Activated CD4-positive, alpha-beta T cell treated with anti-CD3 and anti-CD28 coated beads for 36 hours (primary cell): ENCODE data around the gene ERBB2. TPM values are rescaled to one million over a fixed set of nuclear protein-coding genes. Genes with fewer than 3 reads are reported as not detected.
A peak's percentile ranks its signal among the peaks of the same experiment; 100 is the strongest.

ENCODE experiments used
- ATAC-seq: fragments of 200-7000 bp; cut with Tn5 transposase; one replicate; pipeline ENCODE4 v1.10.0; 2021; ENCODE audit warnings: mild to moderate bottlenecking, moderate library complexity
- CTCF ChIA-PET: fragments of 350-600 bp; sonication (Branson Sonifier 250); formaldehyde crosslinking; loops from one replicate; lab custom pipeline; 2021; ENCODE audit warnings: antibody characterized with exemption; lab: Charles Lee
- POLR2A ChIA-PET: fragments of 350-600 bp; sonication (Branson Sonifier 250); formaldehyde crosslinking; loops from one replicate; lab custom pipeline; 2021; ENCODE audit warnings: antibody characterized with exemption, inconsistent platforms; lab: Charles Lee
- DNase-seq: peaks from one replicate; pipeline ENCODE4 v3.0.0-alpha.2; 2020
- H3K27ac Mint-ChIP-seq: one replicate; pipeline ENCODE4 v1.8.0; 2021; ENCODE audit warnings: mixed read lengths
- H3K27me3 Mint-ChIP-seq: one replicate; pipeline ENCODE4 v1.8.0; 2021; ENCODE audit warnings: mixed read lengths
- H3K36me3 Mint-ChIP-seq: one replicate; pipeline ENCODE4 v1.8.0; 2021; ENCODE audit warnings: low read depth, mixed read lengths
- H3K4me1 Mint-ChIP-seq: one replicate; pipeline ENCODE4 v1.8.0; 2021; ENCODE audit warnings: mixed read lengths
- H3K4me3 Mint-ChIP-seq: one replicate; pipeline ENCODE4 v1.8.0; 2021; ENCODE audit warnings: mild to moderate bottlenecking, moderate library complexity, mixed read lengths
- H3K9me3 Mint-ChIP-seq: one replicate; pipeline ENCODE4 v1.8.0; 2021; ENCODE audit warnings: low read depth, mixed read lengths
- intact Hi-C, 2 experiments: fragments of 100-400 bp; cut with DNase I in 1 of 2; cut with micrococcal nuclease in 1 of 2; formaldehyde crosslinking; loops; one replicate each; pipeline versions ENCODE4 v1.14.2 to v1.15.1; 2022 to 2024; cut with DNase I, micrococcal nuclease
- total RNA-seq, 2 experiments: library from RNA; stranded (reverse); gene quantifications; one replicate each; pipeline ENCODE4 v1.2.3, GENCODE V29; 2021

Gene ERBB2
- total RNA-seq = 1 to 10 TPM; 5.8 to 6.0 TPM

DNA sequence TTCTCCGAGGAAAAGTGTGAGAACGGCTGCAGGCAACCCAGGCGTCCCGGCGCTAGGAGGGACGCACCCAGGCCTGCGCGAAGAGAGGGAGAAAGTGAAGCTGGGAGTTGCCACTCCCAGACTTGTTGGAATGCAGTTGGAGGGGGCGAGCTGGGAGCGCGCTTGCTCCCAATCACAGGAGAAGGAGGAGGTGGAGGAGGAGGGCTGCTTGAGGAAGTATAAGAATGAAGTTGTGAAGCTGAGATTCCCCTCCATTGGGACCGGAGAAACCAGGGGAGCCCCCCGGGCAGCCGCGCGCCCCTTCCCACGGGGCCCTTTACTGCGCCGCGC is at the start of gene ERBB2:
ERBB2 (plus strand) TSS at position 247 of the 330 bp plus-strand sequence. CDS start 175 bp downstream, outside the sequence.
- intact Hi-C loops = no loop called here
- CTCF ChIA-PET = no interaction called here
- no peak within 1 kb of the TSS for H3K4me3 Mint-ChIP-seq

DNA sequence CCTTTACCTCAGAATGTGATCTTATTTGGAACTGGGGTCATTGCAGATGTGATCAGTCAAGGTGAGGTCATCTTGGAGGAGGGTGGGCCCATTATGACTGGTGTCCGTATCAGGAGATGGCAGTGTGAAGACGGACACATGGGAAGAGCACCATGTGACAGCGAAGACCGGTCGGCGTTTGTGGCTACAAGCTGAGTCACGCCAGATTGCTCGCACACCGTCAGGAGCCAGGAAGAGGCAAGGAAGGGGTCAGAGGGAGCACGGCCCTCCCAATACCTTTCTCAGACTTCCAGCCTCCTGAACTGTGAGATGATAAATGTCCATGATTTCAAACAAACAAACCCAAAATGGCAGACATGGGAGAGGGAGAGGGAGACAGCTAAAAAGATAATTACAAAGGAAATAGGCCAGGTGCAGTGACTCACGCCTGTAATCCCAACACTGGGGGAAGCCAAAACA is 49.7 kb upstream of the ERBB2 start:
- peaks cover 30% of the 10 kb centered on the region for H3K4me1 Mint-ChIP-seq
- POLR2A ChIA-PET = no interaction called here

More for the DNA sequence above, at the start of gene ERBB2:
- DNase-seq (no peak), ATAC-seq (no peak)
- peaks cover 2% of the 10 kb centered on the region for H3K36me3 Mint-ChIP-seq
- no peaks in the 10 kb centered on the region for H3K9me3 Mint-ChIP-seq
- POLR2A ChIA-PET = no interaction called here
- no peak within 1 kb of the TSS for H3K27ac Mint-ChIP-seq
- peaks cover 26% of the 10 kb centered on the region for H3K27me3 Mint-ChIP-seq
- H3K4me1 Mint-ChIP-seq = peaks cover 3% of the 10 kb centered on the region

DNA sequence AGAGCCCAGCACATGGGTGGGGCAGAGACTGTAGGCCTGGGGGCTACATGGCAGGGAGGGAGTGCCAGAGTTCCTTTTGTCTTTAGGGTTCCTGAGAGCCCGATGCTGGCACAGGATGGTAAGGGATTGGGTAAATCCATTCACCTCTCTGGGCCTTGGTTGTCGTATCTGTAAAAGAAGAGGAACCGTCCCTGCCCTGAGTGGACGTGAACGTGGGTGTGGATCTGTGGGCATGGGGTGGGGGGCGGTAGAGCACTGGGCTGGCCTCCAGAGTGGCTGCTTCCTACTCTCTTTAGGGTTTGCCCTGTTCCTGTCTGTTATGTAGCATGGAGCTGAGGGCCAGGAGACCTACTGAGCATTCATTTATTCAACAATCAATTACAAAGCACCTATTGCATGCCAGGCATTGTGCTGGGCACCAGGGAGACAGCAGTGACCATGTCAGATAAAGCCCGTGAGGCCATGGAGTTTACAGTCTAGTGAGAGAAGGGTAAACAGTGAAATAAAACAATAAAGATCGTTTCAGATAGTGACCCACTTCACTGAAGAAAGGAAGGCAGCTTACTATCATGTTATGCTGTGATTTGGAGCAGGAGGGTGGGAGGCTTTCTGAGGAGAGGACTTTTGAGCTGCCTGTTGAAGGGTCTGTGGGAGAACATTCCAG is 47.8 kb upstream of the ERBB2 start:
- ATAC-seq = no peak
- peaks cover 26% of the 10 kb centered on the region for H3K4me1 Mint-ChIP-seq
- intact Hi-C loops = no loop called here
- H3K4me3 Mint-ChIP-seq = no peak overlapping the region
- H3K27ac Mint-ChIP-seq = peak overlapping the region; percentile 11
- ChIA-PET CTCF (interaction anchor here (1.0 to 5.6 kb wide), 4 partner anchors 10 to 32 kb away, joined by 3 to 85 read pairs (median 28); partner anchors contain the start of genes PNMT and TCAP), POLR2A (no interaction called here)
- no peaks in the 10 kb centered on the region for H3K27me3 Mint-ChIP-seq
- H3K9me3 Mint-ChIP-seq = no peaks in the 10 kb centered on the region
- no peak for DNase-seq
- H3K36me3 Mint-ChIP-seq = no peaks in the 10 kb centered on the region

More for the DNA sequence above, 49.7 kb upstream of the ERBB2 start:
- Mint-ChIP-seq H3K9me3 (no peaks in the 10 kb centered on the region), H3K36me3 (no peaks in the 10 kb centered on the region), H3K4me3 (no peak overlapping the region), H3K27me3 (no peaks in the 10 kb centered on the region), H3K27ac (peak overlapping the region; percentile 61)
- ATAC-seq (no peak), DNase-seq (no peak)
- intact Hi-C loops = no loop called here
- CTCF ChIA-PET = interaction anchor here (1.2 to 5.6 kb wide), 3 partner anchors 18 to 232 kb away, joined by 3 to 85 read pairs (median 3); partner anchors contain the start of genes PNMT and TCAP

DNA sequence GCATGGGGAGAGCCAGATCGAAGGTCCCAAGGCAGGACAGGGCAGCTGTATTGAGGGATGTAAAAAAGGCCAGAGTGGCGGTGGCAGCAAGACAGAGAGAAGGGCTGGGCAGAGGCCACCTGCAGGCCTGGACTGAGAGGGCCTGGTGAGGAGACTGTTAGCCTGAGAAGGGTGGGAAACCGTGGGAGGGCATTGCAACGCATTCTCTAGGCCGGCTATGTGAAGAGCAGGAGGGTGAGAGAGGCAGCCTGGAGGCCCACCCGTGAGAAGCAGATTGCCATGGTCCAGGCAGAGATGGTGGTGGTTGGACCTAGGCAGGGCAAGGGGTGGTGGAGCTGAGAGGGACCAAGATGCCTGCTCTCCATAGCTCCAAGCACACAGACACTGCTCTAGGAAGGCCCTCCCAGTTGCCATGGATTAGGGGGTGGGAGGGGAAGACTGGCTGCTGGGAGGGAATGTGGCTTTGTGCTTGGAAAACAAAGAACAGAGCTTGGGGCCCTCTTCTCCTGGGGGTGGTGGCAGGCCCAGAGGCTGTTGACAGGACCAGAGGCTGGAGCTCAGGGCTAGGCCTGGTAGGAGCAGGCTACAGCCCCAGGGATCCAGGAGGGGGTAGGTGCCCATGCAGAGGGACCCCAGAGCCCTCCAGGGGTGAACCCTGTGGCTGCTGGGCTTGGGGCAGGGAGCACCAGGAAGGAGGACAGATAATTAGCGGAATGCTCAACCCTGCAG is 47.1 kb upstream of the ERBB2 start:
- H3K36me3 Mint-ChIP-seq = peaks cover under 1% of the 10 kb centered on the region
- H3K4me3 Mint-ChIP-seq = no peak overlapping the region
- ATAC-seq = no peak
- ChIA-PET CTCF (interaction anchor here (0.6 to 5.6 kb wide), 8 partner anchors 8 to 72 kb away, joined by 3 to 85 read pairs (median 12); partner anchors contain the start of genes PNMT, STARD3 and TCAP), POLR2A (interaction anchor here (0.6 kb wide), 1 partner anchor 196 kb away, joined by 3 read pairs; no protein-coding TSS in a partner anchor)
- no peak for DNase-seq
- intact Hi-C loops = no loop called here
- peak overlapping the region; percentile 11 for H3K27ac Mint-ChIP-seq
- H3K4me1 Mint-ChIP-seq = peaks cover 27% of the 10 kb centered on the region
- no peaks in the 10 kb centered on the region for H3K27me3 Mint-ChIP-seq
- no peaks in the 10 kb centered on the region for H3K9me3 Mint-ChIP-seq

DNA sequence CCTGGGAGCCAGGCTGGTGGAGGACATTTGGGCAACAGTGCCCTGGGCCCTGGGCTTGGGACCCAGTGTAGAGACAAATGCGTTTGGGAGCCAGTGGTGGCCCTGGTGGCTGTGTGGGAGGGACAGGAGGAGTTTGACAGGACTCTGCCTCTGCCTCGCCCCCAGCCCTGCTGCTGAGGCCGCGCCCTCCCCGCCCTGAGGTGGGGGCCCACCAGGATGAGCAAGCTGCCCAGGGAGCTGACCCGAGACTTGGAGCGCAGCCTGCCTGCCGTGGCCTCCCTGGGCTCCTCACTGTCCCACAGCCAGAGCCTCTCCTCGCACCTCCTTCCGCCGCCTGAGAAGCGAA is 46.6 kb upstream of the ERBB2 start:
- peaks cover 31% of the 10 kb centered on the region for H3K4me1 Mint-ChIP-seq
- ATAC-seq = no peak
- ChIA-PET CTCF (interaction anchor here (0.5 to 5.6 kb wide), 22 partner anchors 8 to 222 kb away, joined by 3 to 85 read pairs (median 5); partner anchors contain the start of genes PNMT, STARD3 and TCAP), POLR2A (interaction anchor here (0.6 kb wide), 1 partner anchor 195 kb away, joined by 3 read pairs; no protein-coding TSS in a partner anchor)
- H3K27ac Mint-ChIP-seq = no peak overlapping the region
- intact Hi-C loops = no loop called here
- DNase-seq = no peak
- H3K9me3 Mint-ChIP-seq = no peaks in the 10 kb centered on the region
- peaks cover 3% of the 10 kb centered on the region for H3K36me3 Mint-ChIP-seq
- H3K4me3 Mint-ChIP-seq = no peak overlapping the region
- H3K27me3 Mint-ChIP-seq = no peaks in the 10 kb centered on the region

DNA sequence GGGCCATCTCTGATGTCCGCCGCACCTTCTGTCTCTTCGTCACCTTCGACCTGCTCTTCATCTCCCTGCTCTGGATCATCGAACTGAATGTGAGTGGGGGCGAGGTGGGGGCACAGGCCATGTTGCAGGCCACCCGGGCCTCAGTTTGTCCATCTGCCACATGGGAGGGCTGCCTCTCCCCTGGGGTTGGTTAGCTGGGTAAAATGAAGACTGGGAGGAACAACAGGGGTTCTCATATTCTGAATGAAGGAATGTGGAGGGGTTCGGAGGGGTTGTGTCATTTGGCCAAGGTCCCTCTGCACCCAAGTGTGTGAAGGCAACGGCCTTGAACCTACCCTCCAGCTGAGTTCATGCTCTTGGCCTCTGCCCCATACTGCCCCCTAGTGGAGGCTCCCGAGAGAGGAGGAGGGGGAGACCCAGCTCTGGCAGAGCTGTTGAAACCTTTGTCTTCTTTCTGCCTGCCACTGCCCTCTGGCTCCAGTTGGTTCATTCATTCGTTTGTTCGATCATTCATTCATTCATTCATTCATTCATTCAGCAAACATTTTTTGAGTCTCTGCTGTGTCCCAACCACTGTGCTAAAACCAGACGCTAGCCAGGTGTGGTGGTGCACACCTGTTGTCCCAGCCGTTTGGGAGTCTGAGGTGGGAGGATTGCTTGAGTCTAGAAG is 46.1 kb upstream of the ERBB2 start:
- ChIA-PET POLR2A (interaction anchor here (0.6 kb wide), 1 partner anchor 30 kb away, joined by 3 read pairs; no protein-coding TSS in a partner anchor), CTCF (interaction anchor here (0.5 to 5.6 kb wide), 30 partner anchors 8 to 324 kb away, joined by 3 to 85 read pairs (median 4); partner anchors contain the start of genes GSDMA, PGAP3, PNMT and STARD3)
- DNase-seq = peak; percentile 92
- H3K27me3 Mint-ChIP-seq = no peaks in the 10 kb centered on the region
- H3K9me3 Mint-ChIP-seq = no peaks in the 10 kb centered on the region
- peaks cover 3% of the 10 kb centered on the region for H3K36me3 Mint-ChIP-seq
- H3K4me1 Mint-ChIP-seq = peaks cover 36% of the 10 kb centered on the region
- H3K27ac Mint-ChIP-seq = no peak overlapping the region
- ATAC-seq = peak; percentile 94
- H3K4me3 Mint-ChIP-seq = no peak overlapping the region
- intact Hi-C loops = loop anchor here in 1 of 2 experiments (1.0 kb wide), 1 partner anchor 31 kb away; no protein-coding TSS in a partner anchor

DNA sequence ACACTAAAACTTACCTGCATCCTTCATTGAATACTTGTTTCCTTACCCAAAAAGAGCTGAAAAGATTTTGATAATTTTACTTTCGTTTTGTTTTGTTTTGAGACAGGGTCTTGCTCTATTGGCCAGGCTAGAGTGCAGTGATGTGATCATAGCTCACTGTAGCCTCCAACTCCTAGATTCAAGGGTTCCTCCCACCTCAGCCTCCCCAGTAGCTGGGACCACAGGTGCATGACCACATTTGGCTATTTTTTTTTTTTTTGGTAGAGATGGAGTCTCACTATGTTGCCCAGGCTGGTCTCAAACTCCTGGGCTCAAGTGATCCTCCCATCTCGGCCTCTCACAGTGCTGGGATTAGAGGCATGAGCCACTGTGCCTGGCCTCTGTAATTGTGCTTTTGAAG is 44.8 kb upstream of the ERBB2 start:
- H3K9me3 Mint-ChIP-seq = no peaks in the 10 kb centered on the region
- no peak for ATAC-seq
- ChIA-PET POLR2A (interaction anchor here (0.6 kb wide), 1 partner anchor 132 kb away, joined by 3 read pairs; no protein-coding TSS in a partner anchor), CTCF (interaction anchor here (0.6 to 5.6 kb wide), 21 partner anchors 11 to 1695 kb away, joined by 3 to 85 read pairs (median 3); partner anchors contain the start of genes PNMT, PSMD3 and TCAP)
- intact Hi-C loops = no loop called here
- no peak overlapping the region for H3K27ac Mint-ChIP-seq
- H3K4me3 Mint-ChIP-seq = no peak overlapping the region
- H3K36me3 Mint-ChIP-seq = peaks cover 3% of the 10 kb centered on the region
- peaks cover 46% of the 10 kb centered on the region for H3K4me1 Mint-ChIP-seq
- no peak for DNase-seq
- no peaks in the 10 kb centered on the region for H3K27me3 Mint-ChIP-seq

DNA sequence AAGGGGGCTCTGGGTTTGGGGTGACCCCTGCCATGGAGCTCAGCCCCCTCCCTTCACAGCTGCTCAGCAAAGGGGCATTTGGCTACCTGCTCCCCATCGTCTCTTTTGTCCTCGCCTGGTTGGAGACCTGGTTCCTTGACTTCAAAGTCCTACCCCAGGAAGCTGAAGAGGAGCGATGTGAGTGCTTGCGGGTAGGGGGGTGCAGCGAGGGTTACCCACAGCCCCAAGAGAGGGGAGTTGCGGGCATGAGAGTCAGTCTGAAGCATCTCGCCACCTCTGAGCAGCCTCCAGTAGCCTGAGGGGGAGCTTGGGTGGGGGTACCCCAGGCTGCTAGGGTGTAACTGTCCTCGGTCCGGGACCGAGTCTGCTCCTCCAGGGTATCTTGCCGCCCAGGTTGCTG is 41.5 kb upstream of the ERBB2 start:
- H3K36me3 Mint-ChIP-seq = peaks cover 13% of the 10 kb centered on the region
- intact Hi-C loops = no loop called here
- H3K4me3 Mint-ChIP-seq = no peak overlapping the region
- peaks cover 37% of the 10 kb centered on the region for H3K4me1 Mint-ChIP-seq
- H3K27me3 Mint-ChIP-seq = no peaks in the 10 kb centered on the region
- no peak overlapping the region for H3K27ac Mint-ChIP-seq
- no peak for DNase-seq
- ChIA-PET POLR2A (no interaction called here), CTCF (interaction anchor here (1.9 kb wide), 1 partner anchor 37 kb away, joined by 7 read pairs; no protein-coding TSS in a partner anchor)
- no peak for ATAC-seq
- no peaks in the 10 kb centered on the region for H3K9me3 Mint-ChIP-seq

DNA sequence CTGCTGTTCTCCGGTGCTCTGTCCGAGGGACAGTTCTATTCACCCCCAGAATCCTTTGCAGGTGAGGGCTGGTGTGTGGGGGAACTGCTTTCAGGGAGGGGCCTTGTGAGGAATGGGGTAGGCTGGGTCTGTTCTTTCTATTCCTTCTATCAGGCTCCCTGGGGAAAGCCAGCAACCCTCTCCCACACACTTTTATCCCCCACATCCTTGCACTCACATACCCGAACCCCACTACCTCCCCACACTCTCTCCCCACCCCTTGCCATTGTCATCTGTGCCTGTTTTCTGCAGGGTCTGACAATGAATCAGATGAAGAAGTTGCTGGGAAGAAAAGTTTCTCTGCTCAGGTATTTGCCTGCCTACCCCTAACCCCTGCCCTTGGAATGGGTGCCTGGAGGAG is 41.1 kb upstream of the ERBB2 start:
- no peak overlapping the region for H3K27ac Mint-ChIP-seq
- intact Hi-C loops = no loop called here
- H3K36me3 Mint-ChIP-seq = peaks cover 13% of the 10 kb centered on the region
- POLR2A ChIA-PET = no interaction called here
- H3K4me3 Mint-ChIP-seq = no peak overlapping the region
- DNase-seq (no peak), ATAC-seq (no peak)
- peaks cover 34% of the 10 kb centered on the region for H3K4me1 Mint-ChIP-seq
- H3K27me3 Mint-ChIP-seq = no peaks in the 10 kb centered on the region
- CTCF ChIA-PET = interaction anchor here (1.9 kb wide), 1 partner anchor 37 kb away, joined by 7 read pairs; no protein-coding TSS in a partner anchor
- no peaks in the 10 kb centered on the region for H3K9me3 Mint-ChIP-seq

DNA sequence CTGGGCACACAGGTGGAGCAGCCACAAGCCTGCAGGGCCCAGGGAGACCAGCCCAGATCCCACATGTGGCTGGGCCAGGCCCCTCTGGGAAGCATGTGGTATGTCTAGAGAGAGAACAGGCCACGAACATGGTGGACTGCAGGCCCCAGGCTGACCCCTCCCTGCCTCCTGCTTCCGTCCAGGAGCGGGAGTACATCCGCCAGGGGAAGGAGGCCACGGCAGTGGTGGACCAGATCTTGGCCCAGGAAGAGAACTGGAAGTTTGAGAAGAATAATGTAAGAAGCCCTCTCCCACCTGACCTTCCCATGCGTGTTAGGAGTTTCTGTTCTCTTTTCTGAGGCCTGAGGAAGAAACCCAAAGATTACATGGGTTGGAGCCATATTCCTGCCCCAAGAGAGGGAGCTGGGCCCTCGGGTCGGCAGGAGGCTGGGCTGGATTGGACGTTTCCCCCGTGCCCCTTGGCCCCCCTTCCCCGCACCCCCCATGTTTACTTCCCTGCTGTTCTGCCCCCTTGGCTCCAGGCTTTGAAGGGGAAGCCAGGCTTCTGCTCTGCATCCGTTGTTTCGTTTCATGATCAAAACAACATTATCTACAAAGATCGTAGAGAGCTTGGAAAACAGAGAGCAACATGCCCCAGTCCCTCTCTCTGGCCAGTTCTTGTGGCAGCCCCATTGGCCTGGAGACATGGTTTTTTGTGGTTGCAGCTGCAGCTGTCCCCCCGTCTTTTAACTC is 40.4 kb upstream of the ERBB2 start:
- ChIA-PET POLR2A (no interaction called here), CTCF (interaction anchor here (0.6 to 1.0 kb wide), 3 partner anchors 9 to 25 kb away, joined by 3 to 4 read pairs (median 3); no protein-coding TSS in a partner anchor)
- no peak overlapping the region for H3K4me3 Mint-ChIP-seq
- peaks cover 13% of the 10 kb centered on the region for H3K36me3 Mint-ChIP-seq
- ATAC-seq (no peak), DNase-seq (no peak)
- no peaks in the 10 kb centered on the region for H3K9me3 Mint-ChIP-seq
- no peaks in the 10 kb centered on the region for H3K27me3 Mint-ChIP-seq
- intact Hi-C loops = no loop called here
- peaks cover 29% of the 10 kb centered on the region for H3K4me1 Mint-ChIP-seq
- H3K27ac Mint-ChIP-seq = no peak overlapping the region
